Mammary epithelial cell (primary cell): ENCODE data around the gene HNRNPDL.

Experiments used
- EZH2 ChIP-seq: IDR thresholded peaks from 2 replicates; pipeline ENCODE4 v1.6.1; 2012; ENCODE audit warnings: low read length, inconsistent platforms, borderline replicate concordance
- TF ChIP-seq, protein P1 (sequence below), 2 donors: IDR thresholded peaks in 1 of 2; conservative IDR thresholded peaks in 1 of 2; 2 replicates each; pipeline ENCODE4 v1.5.1; 2011 to 2012; ENCODE audit warnings: inconsistent platforms in 2 of 2, low read length in 2 of 2, mild to moderate bottlenecking in 2 of 2, control low read depth in 1 of 2, low read depth in 1 of 2; ENCODE audit not compliant: insufficient read depth in 1 of 2; ENCODE audit errors: extremely low read depth in 1 of 2

DNA sequence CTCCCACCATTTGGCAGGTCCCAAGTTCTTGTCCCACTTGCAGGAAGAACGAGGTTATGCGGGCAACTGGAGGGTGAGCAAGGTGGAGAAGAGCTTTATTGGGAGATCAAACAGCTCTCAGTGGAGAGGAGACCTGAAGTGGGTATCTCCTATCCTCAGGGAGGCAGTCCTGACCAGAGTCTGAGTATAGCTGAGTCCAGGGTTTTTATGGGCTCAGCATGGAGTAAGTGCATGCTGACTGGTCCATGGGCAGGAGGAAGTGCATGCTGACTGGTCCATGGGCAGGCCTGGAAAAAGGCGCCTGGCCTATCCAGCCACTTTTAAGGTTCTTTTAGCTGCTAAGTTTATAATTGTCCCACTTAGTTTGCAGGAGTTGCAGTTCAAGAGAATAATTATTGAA, 49.0 kb downstream of the HNRNPDL start:
- TF ChIP-seq EZH2 = no peak
- TF ChIP-seq, protein P1, sequence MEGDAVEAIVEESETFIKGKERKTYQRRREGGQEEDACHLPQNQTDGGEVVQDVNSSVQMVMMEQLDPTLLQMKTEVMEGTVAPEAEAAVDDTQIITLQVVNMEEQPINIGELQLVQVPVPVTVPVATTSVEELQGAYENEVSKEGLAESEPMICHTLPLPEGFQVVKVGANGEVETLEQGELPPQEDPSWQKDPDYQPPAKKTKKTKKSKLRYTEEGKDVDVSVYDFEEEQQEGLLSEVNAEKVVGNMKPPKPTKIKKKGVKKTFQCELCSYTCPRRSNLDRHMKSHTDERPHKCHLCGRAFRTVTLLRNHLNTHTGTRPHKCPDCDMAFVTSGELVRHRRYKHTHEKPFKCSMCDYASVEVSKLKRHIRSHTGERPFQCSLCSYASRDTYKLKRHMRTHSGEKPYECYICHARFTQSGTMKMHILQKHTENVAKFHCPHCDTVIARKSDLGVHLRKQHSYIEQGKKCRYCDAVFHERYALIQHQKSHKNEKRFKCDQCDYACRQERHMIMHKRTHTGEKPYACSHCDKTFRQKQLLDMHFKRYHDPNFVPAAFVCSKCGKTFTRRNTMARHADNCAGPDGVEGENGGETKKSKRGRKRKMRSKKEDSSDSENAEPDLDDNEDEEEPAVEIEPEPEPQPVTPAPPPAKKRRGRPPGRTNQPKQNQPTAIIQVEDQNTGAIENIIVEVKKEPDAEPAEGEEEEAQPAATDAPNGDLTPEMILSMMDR (conservative IDR thresholded peaks at IDR 0.05 in 1 of 2, IDR thresholded peaks at IDR 0.05 in 1 of 2; ENCODE audit: extremely low read depth in 1 of 2, insufficient read depth in 1 of 2, low read depth in 1 of 2, low read length in 2 of 2) = no peak
